Hematopoietic multipotent progenitor cell treated with erythropoietin and hydrocortisone succinate and interleukin-3 and kit ligand, for 4 days (in vitro differentiated cells): ENCODE data around the gene OIP5.
"Not testable (repeated sequence)": the region's sequence is repeated elsewhere in the genome, so short reads cannot be mapped to it uniquely, and the experiment has no call there.

Source experiments
- DNase-seq: peaks from one replicate; pipeline ENCODE4 v3.0.0-alpha.2; 2015

The OIP5 gene

GRCh38 chr15:41301587-41301986, 30.8 kb downstream of the OIP5 start:
- no peak for DNase-seq

GRCh38 chr15:41301139-41301538, 31.3 kb downstream of the OIP5 start:
- not testable (repeated sequence) for DNase-seq

- no peak for DNase-seq
These were observed 39.9 kb downstream of the OIP5 start for GRCh38 chr15:41292521-41292920.

GRCh38 chr15:41291065-41291631, 41.2 kb downstream of the OIP5 start:
- peak; percentile 67 for DNase-seq

- no peak for DNase-seq
These were observed 42.4 kb downstream of the OIP5 start for GRCh38 chr15:41289953-41290352.

- no peak for DNase-seq
These were observed 43.9 kb downstream of the OIP5 start for GRCh38 chr15:41288464-41288863.

GRCh38 chr15:41286665-41287333, 45.6 kb downstream of the OIP5 start:
- peak; percentile 43 for DNase-seq

- no peak for DNase-seq
These were observed 47.1 kb downstream of the OIP5 start for GRCh38 chr15:41285285-41285684.

GRCh38 chr15:41284427-41285177, 47.8 kb downstream of the OIP5 start:
- DNase-seq = peak; percentile 53

GRCh38 chr15:41283653-41284426, 48.6 kb downstream of the OIP5 start:
- DNase-seq = peak; percentile 100

GRCh38 chr15:41282980-41283652, 49.3 kb downstream of the OIP5 start:
- not testable (repeated sequence) for DNase-seq

- DNase-seq = not testable (repeated sequence)
These were observed 50.0 kb downstream of the OIP5 start for GRCh38 chr15:41282436-41282835.

- DNase-seq = no peak
These were observed 51.2 kb downstream of the OIP5 start for GRCh38 chr15:41281236-41281635.

GRCh38 chr15:41279535-41280283, 52.7 kb downstream of the OIP5 start:
- no peak for DNase-seq

- DNase-seq = peak; percentile 56
These were observed 54.1 kb downstream of the OIP5 start for GRCh38 chr15:41278319-41278718.

GRCh38 chr15:41276831-41277230, 55.6 kb downstream of the OIP5 start:
- peak; percentile 78 for DNase-seq

GRCh38 chr15:41269887-41270286, 62.5 kb downstream of the OIP5 start:
- no peak for DNase-seq

- no peak for DNase-seq
These were observed 68.5 kb downstream of the OIP5 start for GRCh38 chr15:41263891-41264351.

GRCh38 chr15:41262571-41262970, 69.8 kb downstream of the OIP5 start:
- no peak for DNase-seq

- not testable (repeated sequence) for DNase-seq
These were observed 71.5 kb downstream of the OIP5 start for GRCh38 chr15:41260924-41261323.

GRCh38 chr15:41259546-41260189, 72.7 kb downstream of the OIP5 start:
- DNase-seq = no peak
